GM19397 (cell line): ENCODE measurements around the gene UVRAG.
"Not testable (repeated sequence)": the region's sequence is repeated elsewhere in the genome, so short reads cannot be mapped to it uniquely, and the experiment has no call there.

Source experiments
- ATAC-seq: cut with Tn5 transposase; IDR thresholded peaks from one replicate; pipeline ENCODE4 v1.9.1; 2021; ENCODE audit warnings: mild to moderate bottlenecking, moderate library complexity; ENCODE audit not compliant: unreplicated experiment

UVRAG gene

GRCh38 chr11:75834728-75835127 is 19.7 kb downstream of the UVRAG start:
- no peak for ATAC-seq

- no peak for ATAC-seq
These were observed 21.4 kb downstream of the UVRAG start for GRCh38 chr11:75836417-75836816.

- no peak for ATAC-seq
These were observed 24.8 kb downstream of the UVRAG start for GRCh38 chr11:75839851-75840250.

- no peak for ATAC-seq
These were observed 25.5 kb downstream of the UVRAG start for GRCh38 chr11:75840522-75840921.

GRCh38 chr11:75841739-75842138 is 26.7 kb downstream of the UVRAG start:
- no peak for ATAC-seq

GRCh38 chr11:75845324-75845723 is 30.3 kb downstream of the UVRAG start:
- ATAC-seq = no peak

GRCh38 chr11:75849894-75850293 is 34.9 kb downstream of the UVRAG start:
- no peak for ATAC-seq

GRCh38 chr11:75850787-75851186 is 35.8 kb downstream of the UVRAG start:
- no peak for ATAC-seq

- no peak for ATAC-seq
These were observed 36.2 kb downstream of the UVRAG start for GRCh38 chr11:75851203-75851602.

- no peak for ATAC-seq
These were observed 37.5 kb downstream of the UVRAG start for GRCh38 chr11:75852406-75853017.

- ATAC-seq = not testable (repeated sequence)
These were observed 38.6 kb downstream of the UVRAG start for GRCh38 chr11:75853563-75853962.

GRCh38 chr11:75853971-75854370 is 39.0 kb downstream of the UVRAG start:
- ATAC-seq = no peak

- ATAC-seq = no peak
These were observed 40.2 kb downstream of the UVRAG start for GRCh38 chr11:75855206-75855605.

- ATAC-seq = no peak
These were observed 41.9 kb downstream of the UVRAG start for GRCh38 chr11:75856912-75857311.

- ATAC-seq = no peak
These were observed 43.0 kb downstream of the UVRAG start for GRCh38 chr11:75858042-75858441.

GRCh38 chr11:75858613-75859012 is 43.6 kb downstream of the UVRAG start:
- no peak for ATAC-seq

- ATAC-seq = no peak
These were observed 44.6 kb downstream of the UVRAG start for GRCh38 chr11:75859614-75860013.

GRCh38 chr11:75862437-75862836 is 47.4 kb downstream of the UVRAG start:
- no peak for ATAC-seq

GRCh38 chr11:75867778-75868374 is 52.9 kb downstream of the UVRAG start:
- no peak for ATAC-seq

- ATAC-seq = no peak
These were observed 54.0 kb downstream of the UVRAG start for GRCh38 chr11:75868990-75869389.

- no peak for ATAC-seq
These were observed 54.8 kb downstream of the UVRAG start for GRCh38 chr11:75869661-75870455.

GRCh38 chr11:75872887-75873416 is 57.9 kb downstream of the UVRAG start:
- ATAC-seq = no peak
